ENCODE results near the gene CSF3R. TPM values are rescaled to one million over a fixed set of nuclear protein-coding genes. Genes with fewer than 3 reads are reported as not detected.

The CSF3R gene
- total and polyA plus RNA-seq, 2 experiments from 2014 or later = not detected

- H3K27ac ChIP-seq = no peak overlapping the region
- TF ChIP-seq EZH2phosphoT487 (IDR thresholded peaks at IDR 0.05; ENCODE audit: insufficient read depth, low read depth) = no peak
- TF ChIP-seq EZH2 (IDR thresholded peaks at IDR 0.05; ENCODE audit: insufficient read depth, poor library complexity, severe bottlenecking) = no peak
Observed at GRCh38 chr1:36420409-36420808, 62.3 kb downstream of the CSF3R start.

GRCh38 chr1:36419569-36419968, 63.1 kb downstream of the CSF3R start:
- in situ Hi-C loops (cut with MboI) = no loop called here
- H3K4me2 ChIP-seq (ENCODE audit: unreplicated experiment) = no peak overlapping the region
- H3F3A ChIP-seq (ENCODE audit: insufficient read depth) = no peaks in the 10 kb centered on the region
- H3K36me3 ChIP-seq (ENCODE audit: low read depth) = 0 out of 2 replicates have a peak, but pooled peaks cover 10% of the 10 kb centered on the region
- H3K9me3 ChIP-seq (ENCODE audit: low read depth) = no peaks in the 10 kb centered on the region
- TF ChIP-seq EZH2 (IDR thresholded peaks at IDR 0.05; ENCODE audit: insufficient read depth, poor library complexity, severe bottlenecking) (no peak), EZH2phosphoT487 (IDR thresholded peaks at IDR 0.05; ENCODE audit: insufficient read depth, low read depth) (no peak)
- DNase-seq = no peak
- H3K4me1 ChIP-seq (ENCODE audit: insufficient read depth) = peaks cover 7% of the 10 kb centered on the region
- H3K79me2 ChIP-seq (ENCODE audit: insufficient read depth) = no peaks in the 10 kb centered on the region
- no peaks in the 10 kb centered on the region for H4K20me1 ChIP-seq (ENCODE audit: insufficient read depth)
- H2AFZ ChIP-seq = no peak overlapping the region
- 43 to 49% methylated on average over 4 of the region's 4 CpGs for WGBS, 2 experiments (ENCODE audit: low coverage in 1 of 2, low lambda C conversion rate in 2 of 2, missing lambda C conversion rate in 2 of 2)
- no peaks in the 10 kb centered on the region for H3K9me2 ChIP-seq (ENCODE audit: insufficient read depth)
- H3K27ac ChIP-seq = no peak overlapping the region
- no peak overlapping the region for H3K4me3 ChIP-seq
- H3K9ac ChIP-seq = no peak overlapping the region
- H3K27me3 ChIP-seq (replicated peaks; ENCODE audit: insufficient read depth) = no peaks in the 10 kb centered on the region

More at GRCh38 chr1:36420409-36420808, 62.3 kb downstream of the CSF3R start:
- no peaks in the 10 kb centered on the region for H3K9me3 ChIP-seq (ENCODE audit: low read depth)
- WGBS, 2 experiments (ENCODE audit: low coverage in 1 of 2, low lambda C conversion rate in 2 of 2, missing lambda C conversion rate in 2 of 2) = 12 to 24% methylated on average over 5 of the region's 5 CpGs
- H3K4me1 ChIP-seq (ENCODE audit: insufficient read depth) = peaks cover 7% of the 10 kb centered on the region
- H3K9me2 ChIP-seq (ENCODE audit: insufficient read depth) = no peaks in the 10 kb centered on the region
- in situ Hi-C loops (cut with MboI) = no loop called here
- H2AFZ ChIP-seq = no peak overlapping the region
- H3K27me3 ChIP-seq (replicated peaks; ENCODE audit: insufficient read depth) = no peaks in the 10 kb centered on the region
- H3K36me3 ChIP-seq (ENCODE audit: low read depth) = 0 out of 2 replicates have a peak, but pooled peaks cover 10% of the 10 kb centered on the region
- H3F3A ChIP-seq (ENCODE audit: insufficient read depth) = no peaks in the 10 kb centered on the region
- no peaks in the 10 kb centered on the region for H4K20me1 ChIP-seq (ENCODE audit: insufficient read depth)
- no peaks in the 10 kb centered on the region for H3K79me2 ChIP-seq (ENCODE audit: insufficient read depth)
- peak overlapping the region; percentile 4 for H3K4me2 ChIP-seq (ENCODE audit: unreplicated experiment)
- no peak overlapping the region for H3K4me3 ChIP-seq
- DNase-seq = peak; percentile 58
- H3K9ac ChIP-seq = no peak overlapping the region

DNA sequence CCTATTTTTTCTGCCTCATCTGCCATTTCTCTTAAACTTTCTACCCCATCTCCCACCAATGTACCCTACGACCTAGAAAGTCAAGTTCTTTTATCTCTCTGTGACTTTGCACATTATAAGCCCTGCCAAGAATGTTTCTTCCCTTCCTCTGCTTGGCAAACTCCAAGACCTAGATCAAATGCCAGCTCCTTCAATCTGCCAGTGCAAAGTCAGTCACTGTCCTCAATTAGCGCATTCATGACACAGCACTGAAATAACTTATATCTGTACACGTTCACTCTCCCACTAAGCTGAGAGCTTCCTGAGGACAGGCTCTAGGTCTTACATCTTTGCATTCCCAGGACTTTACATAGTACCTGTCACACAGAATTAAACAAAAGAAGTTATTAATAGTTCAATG, 63.6 kb downstream of the CSF3R start:
- no peak overlapping the region for H3K4me3 ChIP-seq
- H3K4me2 ChIP-seq (ENCODE audit: unreplicated experiment) = no peak overlapping the region
- in situ Hi-C loops (cut with MboI) = no loop called here
- no peak overlapping the region for H3K27ac ChIP-seq
- DNase-seq = no peak
- no peaks in the 10 kb centered on the region for H3K27me3 ChIP-seq (replicated peaks; ENCODE audit: insufficient read depth)
- 0 out of 2 replicates have a peak, but pooled peaks cover 10% of the 10 kb centered on the region for H3K36me3 ChIP-seq (ENCODE audit: low read depth)
- no peaks in the 10 kb centered on the region for H3K9me2 ChIP-seq (ENCODE audit: insufficient read depth)
- peaks cover 7% of the 10 kb centered on the region for H3K4me1 ChIP-seq (ENCODE audit: insufficient read depth)
- no peaks in the 10 kb centered on the region for H3K9me3 ChIP-seq (ENCODE audit: low read depth)
- TF ChIP-seq EZH2 (IDR thresholded peaks at IDR 0.05; ENCODE audit: insufficient read depth, poor library complexity, severe bottlenecking) (no peak), EZH2phosphoT487 (IDR thresholded peaks at IDR 0.05; ENCODE audit: insufficient read depth, low read depth) (no peak)
- no peak overlapping the region for H2AFZ ChIP-seq
- WGBS, 2 experiments (ENCODE audit: low coverage in 1 of 2, low lambda C conversion rate in 2 of 2, missing lambda C conversion rate in 2 of 2) = 53 to 72% methylated on average over 3 of the region's 3 CpGs
- no peaks in the 10 kb centered on the region for H3F3A ChIP-seq (ENCODE audit: insufficient read depth)
- H3K9ac ChIP-seq = no peak overlapping the region
- no peaks in the 10 kb centered on the region for H4K20me1 ChIP-seq (ENCODE audit: insufficient read depth)
- H3K79me2 ChIP-seq (ENCODE audit: insufficient read depth) = no peaks in the 10 kb centered on the region

GRCh38 chr1:36417931-36418330, 64.8 kb downstream of the CSF3R start:
- in situ Hi-C loops (cut with MboI) = no loop called here
- H3K4me2 ChIP-seq (ENCODE audit: unreplicated experiment) = no peak overlapping the region

More at GRCh38 chr1:36417931-36418330, 64.8 kb downstream of the CSF3R start:
- no peaks in the 10 kb centered on the region for H3K79me2 ChIP-seq (ENCODE audit: insufficient read depth)
- H4K20me1 ChIP-seq (ENCODE audit: insufficient read depth) = no peaks in the 10 kb centered on the region
- no peak overlapping the region for H3K9ac ChIP-seq
- H3K27me3 ChIP-seq (replicated peaks; ENCODE audit: insufficient read depth) = no peaks in the 10 kb centered on the region
- no peaks in the 10 kb centered on the region for H3K9me3 ChIP-seq (ENCODE audit: low read depth)
- H3F3A ChIP-seq (ENCODE audit: insufficient read depth) = no peaks in the 10 kb centered on the region
- 0 out of 2 replicates have a peak, but pooled peaks cover 10% of the 10 kb centered on the region for H3K36me3 ChIP-seq (ENCODE audit: low read depth)
- no peak overlapping the region for H3K27ac ChIP-seq
- TF ChIP-seq EZH2phosphoT487 (IDR thresholded peaks at IDR 0.05; ENCODE audit: insufficient read depth, low read depth) (no peak), EZH2 (IDR thresholded peaks at IDR 0.05; ENCODE audit: insufficient read depth, poor library complexity, severe bottlenecking) (no peak)
- no peak for DNase-seq
- H3K9me2 ChIP-seq (ENCODE audit: insufficient read depth) = no peaks in the 10 kb centered on the region
- 89% methylated on average over 9 of the region's 9 CpGs for WGBS, 2 experiments (ENCODE audit: low coverage in 1 of 2, low lambda C conversion rate in 2 of 2, missing lambda C conversion rate in 2 of 2)
- H3K4me3 ChIP-seq = no peak overlapping the region
- H3K4me1 ChIP-seq (ENCODE audit: insufficient read depth) = peaks cover 7% of the 10 kb centered on the region
- H2AFZ ChIP-seq = no peak overlapping the region

Small RNA genes lying within 50 kb of the gene (small RNA-seq; reads per million reads assigned to genes)
- gene SNORA63C (ENCODE audit: low read depth, low replicate concordance) = not detected

Other genes with a start within 250 kb of the CSF3R start
- gene SH3D21, start 176.5 kb downstream of the CSF3R start, total RNA-seq (2014; rRNA removed; shearing (Covaris generic)) = 5.6 and 14.4 TPM in 2 replicates
- gene SH3D21, start 176.5 kb downstream of the CSF3R start, polyA plus RNA-seq (2016; fragmentation: Nextera tagmentation; extraction: Ambion mirVana) = 1.1 and 1.8 TPM in 2 replicates
- gene EVA1B, start 159.3 kb downstream of the CSF3R start, total RNA-seq (2014; rRNA removed; shearing (Covaris generic)) = 294 and 328 TPM in 2 replicates
- gene EVA1B, start 159.3 kb downstream of the CSF3R start, polyA plus RNA-seq (2016; fragmentation: Nextera tagmentation; extraction: Ambion mirVana) = 95.0 and 111 TPM in 2 replicates
- gene STK40, start 97.0 kb downstream of the CSF3R start, total RNA-seq (2014; rRNA removed; shearing (Covaris generic)) = 11.1 and 16.4 TPM in 2 replicates
- 15.3 and 16.2 TPM in 2 replicates for gene STK40, start 97.0 kb downstream of the CSF3R start, polyA plus RNA-seq (2016; fragmentation: Nextera tagmentation; extraction: Ambion mirVana)
- 4.6 and 10.4 TPM in 2 replicates for gene LSM10, start 85.0 kb downstream of the CSF3R start, total RNA-seq (2014; rRNA removed; shearing (Covaris generic))
- 72.5 and 80.2 TPM in 2 replicates for gene LSM10, start 85.0 kb downstream of the CSF3R start, polyA plus RNA-seq (2016; fragmentation: Nextera tagmentation; extraction: Ambion mirVana)
- 6.6 and 6.9 TPM in 2 replicates for gene OSCP1, start 32.5 kb downstream of the CSF3R start, total RNA-seq (2014; rRNA removed; shearing (Covaris generic))
- gene OSCP1, start 32.5 kb downstream of the CSF3R start, polyA plus RNA-seq (2016; fragmentation: Nextera tagmentation; extraction: Ambion mirVana) = 9.9 and 10.2 TPM in 2 replicates
- gene MRPS15, start 18.5 kb downstream of the CSF3R start, total RNA-seq (2014; rRNA removed; shearing (Covaris generic)) = 37.9 and 53.7 TPM in 2 replicates
- 103 and 107 TPM in 2 replicates for gene MRPS15, start 18.5 kb downstream of the CSF3R start, polyA plus RNA-seq (2016; fragmentation: Nextera tagmentation; extraction: Ambion mirVana)